Parathyroid adenoma (tissue), 2 donors: ENCODE data around the gene SYCP2.
"Not testable (repeated sequence)": the region's sequence is repeated elsewhere in the genome, so short reads cannot be mapped to it uniquely, and the experiment has no call there.

Experiments used
- H2AFZ ChIP-seq: fragments of 300-600 bp; sonication (generic); one replicate; pipeline ENCODE4 v1.7.0; 2017; ENCODE audit warnings: antibody characterized with exemption, mild to moderate bottlenecking
- H3K27ac ChIP-seq: fragments of 300-600 bp; sonication (generic); one replicate; pipeline ENCODE4 v1.7.0; 2017
- H3K27me3 ChIP-seq: fragments of 300-600 bp; sonication (generic); one replicate; pipeline ENCODE4 v1.7.0; 2017; ENCODE audit warnings: low read length; ENCODE audit not compliant: control insufficient read depth, insufficient read depth
- H3K36me3 ChIP-seq: fragments of 300-600 bp; sonication (generic); one replicate; pipeline ENCODE4 v1.7.0; 2017; ENCODE audit warnings: low read length; ENCODE audit not compliant: control insufficient read depth, insufficient read depth
- H3K4me1 ChIP-seq: fragments of 300-600 bp; sonication (generic); one replicate; pipeline ENCODE4 v1.7.0; 2017; ENCODE audit warnings: control low read depth
- H3K4me2 ChIP-seq: fragments of 300-600 bp; sonication (generic); one replicate; pipeline ENCODE4 v1.7.0; 2017; ENCODE audit warnings: low read length
- H3K4me3 ChIP-seq: fragments of 300-600 bp; sonication (generic); one replicate; pipeline ENCODE4 v1.7.0; 2017; ENCODE audit warnings: low read depth, low read length
- H3K79me2 ChIP-seq: fragments of 300-600 bp; sonication (generic); one replicate; pipeline ENCODE4 v1.7.0; 2017; ENCODE audit warnings: control low read depth
- H3K9ac ChIP-seq: fragments of 300-600 bp; sonication (generic); one replicate; pipeline ENCODE4 v1.7.0; 2017; ENCODE audit warnings: mild to moderate bottlenecking
- H3K9me3 ChIP-seq: fragments of 300-600 bp; sonication (generic); one replicate; pipeline ENCODE4 v1.7.0; 2017; ENCODE audit warnings: low read length; ENCODE audit not compliant: control insufficient read depth
- CTCF ChIP-seq: fragments of 300-600 bp; sonication (generic); IDR thresholded peaks from one replicate; pipeline ENCODE4 v1.7.0; 2017; ENCODE audit warnings: antibody characterized with exemption, mild to moderate bottlenecking
- donor health status: primary hyperparathyroidism.

SYCP2 gene

DNA sequence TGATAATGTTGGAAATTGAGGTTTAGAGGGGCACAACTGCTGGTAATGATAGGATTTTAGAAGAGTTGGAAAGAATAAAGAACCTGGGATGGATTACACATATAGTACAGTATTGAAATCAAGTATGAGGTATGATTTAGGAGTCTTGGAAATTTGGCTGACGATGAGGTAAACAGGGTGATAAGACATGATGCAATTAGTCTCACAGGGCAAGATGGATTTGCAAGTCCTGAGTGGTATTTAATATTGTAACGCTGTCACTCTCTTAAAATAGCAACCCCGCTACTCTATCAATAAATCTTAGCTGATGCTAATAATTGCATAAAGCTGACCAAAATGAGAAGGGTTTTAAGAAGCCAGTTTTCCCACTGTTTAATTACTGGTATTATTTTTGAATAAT is 70.4 kb downstream of the SYCP2 start:
- no peaks in the 10 kb centered on the region for H3K79me2 ChIP-seq
- no peak overlapping the region for H3K9ac ChIP-seq

GRCh38 chr20:59861401-59861800 is 72.0 kb downstream of the SYCP2 start:
- TF ChIP-seq CTCF = no peak
- Histone ChIP-seq H2AFZ (no peak overlapping the region), H3K4me1 (no peaks in the 10 kb centered on the region), H3K27ac (no peak overlapping the region), H3K9me3 (no peaks in the 10 kb centered on the region), H3K9ac (no peak overlapping the region), H3K4me3 (no peak overlapping the region), H3K27me3 (no peaks in the 10 kb centered on the region), H3K4me2 (no peak overlapping the region), H3K36me3 (no peaks in the 10 kb centered on the region), H3K79me2 (no peaks in the 10 kb centered on the region)

More for the DNA sequence above, 70.4 kb downstream of the SYCP2 start:
- no peaks in the 10 kb centered on the region for H3K9me3 ChIP-seq
- no peak overlapping the region for H3K4me3 ChIP-seq
- H3K36me3 ChIP-seq = no peaks in the 10 kb centered on the region
- TF ChIP-seq CTCF = no peak
- no peak overlapping the region for H3K4me2 ChIP-seq
- no peaks in the 10 kb centered on the region for H3K27me3 ChIP-seq
- no peaks in the 10 kb centered on the region for H3K4me1 ChIP-seq
- no peak overlapping the region for H2AFZ ChIP-seq
- no peak overlapping the region for H3K27ac ChIP-seq

GRCh38 chr20:59858425-59858824 is 75.0 kb downstream of the SYCP2 start:
- H3K9ac ChIP-seq = no peak overlapping the region
- no peaks in the 10 kb centered on the region for H3K79me2 ChIP-seq
- H3K4me2 ChIP-seq = no peak overlapping the region
- no peaks in the 10 kb centered on the region for H3K9me3 ChIP-seq
- no peak overlapping the region for H3K27ac ChIP-seq
- no peaks in the 10 kb centered on the region for H3K36me3 ChIP-seq
- no peak overlapping the region for H2AFZ ChIP-seq
- TF ChIP-seq CTCF = no peak
- no peaks in the 10 kb centered on the region for H3K27me3 ChIP-seq
- no peaks in the 10 kb centered on the region for H3K4me1 ChIP-seq
- no peak overlapping the region for H3K4me3 ChIP-seq

- Histone ChIP-seq H2AFZ (no peak overlapping the region), H3K4me2 (no peak overlapping the region), H3K27me3 (no peaks in the 10 kb centered on the region), H3K9ac (no peak overlapping the region), H3K36me3 (no peaks in the 10 kb centered on the region), H3K79me2 (no peaks in the 10 kb centered on the region), H3K4me1 (no peaks in the 10 kb centered on the region), H3K27ac (no peak overlapping the region), H3K9me3 (no peaks in the 10 kb centered on the region), H3K4me3 (no peak overlapping the region)
- TF ChIP-seq CTCF = no peak
Observed at GRCh38 chr20:59857966-59858365, 75.5 kb downstream of the SYCP2 start.

GRCh38 chr20:59856941-59857340 is 76.5 kb downstream of the SYCP2 start:
- H3K9ac ChIP-seq, H3K27ac ChIP-seq, H2AFZ ChIP-seq, H3K79me2 ChIP-seq, H3K4me3 ChIP-seq, H3K4me2 ChIP-seq, H3K4me1 ChIP-seq, H3K36me3 ChIP-seq, H3K27me3 ChIP-seq, H3K9me3 ChIP-seq: not testable (repeated sequence)

DNA sequence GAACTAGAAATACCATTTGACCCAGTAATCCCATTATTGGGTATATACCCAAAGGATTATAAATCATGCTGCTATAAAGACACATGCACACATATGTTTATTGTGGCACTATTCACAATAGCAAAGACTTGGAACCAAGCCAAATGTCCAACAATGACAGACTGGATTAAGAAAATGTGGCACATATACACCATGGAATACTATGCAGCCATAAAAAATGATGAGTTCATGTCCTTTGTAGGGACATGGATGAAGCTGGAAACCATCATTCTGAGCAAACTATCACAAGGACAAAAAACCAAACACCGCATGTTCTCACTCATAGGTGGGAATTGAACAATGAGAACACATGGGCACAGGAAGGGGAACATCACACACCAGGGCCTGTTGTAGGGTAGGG is 76.9 kb downstream of the SYCP2 start:
- not testable (repeated sequence) for H3K27me3 ChIP-seq, H2AFZ ChIP-seq, H3K4me3 ChIP-seq, H3K4me1 ChIP-seq, H3K9ac ChIP-seq, H3K9me3 ChIP-seq, H3K27ac ChIP-seq, H3K4me2 ChIP-seq, H3K79me2 ChIP-seq, H3K36me3 ChIP-seq
